HG03520 (cell line): ENCODE data around the gene NOXA1.

ENCODE experiments used
- ATAC-seq: cut with Tn5 transposase; IDR thresholded peaks from one replicate; pipeline ENCODE4 v1.9.1; 2021; ENCODE audit warnings: mild to moderate bottlenecking, moderate library complexity; ENCODE audit not compliant: unreplicated experiment

NOXA1 gene

DNA sequence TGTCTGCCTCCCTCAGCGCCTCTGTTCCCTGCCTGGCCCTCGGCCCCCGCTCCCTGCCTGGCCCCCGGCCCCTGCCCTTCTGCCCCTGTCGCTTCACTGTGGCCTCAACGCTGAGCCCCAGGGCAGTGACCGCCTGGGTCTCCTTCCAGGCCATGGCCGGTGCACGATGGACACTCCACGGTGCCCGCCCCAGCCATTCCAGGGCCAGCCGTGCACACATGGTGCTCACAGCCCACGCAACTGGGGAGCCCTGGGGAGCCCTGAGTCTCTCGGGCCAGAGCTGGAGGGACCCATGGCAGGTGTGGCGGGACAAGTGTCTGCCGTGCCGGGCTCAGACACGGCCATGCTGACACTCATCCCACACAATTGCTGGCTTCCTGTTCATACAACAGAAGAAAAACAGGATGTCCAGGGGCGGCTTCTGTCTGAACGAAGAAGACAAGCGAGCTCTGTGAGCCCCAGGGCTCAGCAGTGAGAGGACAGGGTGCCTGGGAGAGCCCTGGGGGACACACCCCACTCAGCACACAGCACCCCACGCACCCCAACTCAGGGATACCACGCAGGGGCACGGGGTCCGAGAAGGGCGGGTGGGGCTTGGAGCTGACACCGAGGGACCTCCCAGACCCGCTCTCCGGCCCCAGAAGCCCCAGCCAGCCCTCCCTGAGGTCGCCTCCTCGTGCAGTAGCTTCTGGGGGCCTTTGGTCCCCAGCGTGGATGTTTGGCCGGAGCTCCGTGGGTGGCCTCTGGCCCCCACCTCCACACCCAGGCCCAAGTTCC lies 35.9 kb upstream of the NOXA1 start:
- no peak for ATAC-seq

DNA sequence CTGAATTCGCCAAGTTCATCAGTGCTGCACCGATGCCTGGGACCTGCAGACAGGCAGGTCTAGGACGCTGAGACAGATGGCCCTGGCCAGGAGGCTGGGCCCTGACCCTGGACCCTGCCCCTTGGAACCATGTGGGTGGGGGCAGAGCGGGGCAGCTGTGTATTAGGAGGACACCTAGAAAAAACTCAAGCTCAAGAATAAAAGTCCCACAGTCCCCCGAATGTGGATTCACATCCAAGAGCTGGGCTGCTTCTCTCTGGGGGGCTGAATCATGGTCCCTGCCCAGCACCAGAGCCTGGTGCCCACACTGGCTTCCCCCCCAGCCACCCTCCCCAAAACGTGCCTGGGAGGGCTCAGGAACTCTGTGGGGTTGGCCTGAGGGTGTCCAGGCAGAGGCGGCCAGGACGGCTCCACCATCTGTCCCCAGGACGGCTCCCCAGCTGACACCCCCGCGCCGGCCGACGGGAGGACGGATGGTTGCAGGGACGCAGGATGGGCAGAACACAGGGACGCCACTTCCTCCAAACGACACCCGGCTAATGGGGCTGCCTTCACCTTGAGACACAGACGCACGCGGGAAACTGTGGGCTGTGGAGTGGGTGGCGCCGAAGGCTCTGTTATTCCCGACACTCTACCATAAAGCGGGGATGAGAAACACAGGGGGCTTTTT lies 35.2 kb upstream of the NOXA1 start:
- ATAC-seq, result no peak

DNA sequence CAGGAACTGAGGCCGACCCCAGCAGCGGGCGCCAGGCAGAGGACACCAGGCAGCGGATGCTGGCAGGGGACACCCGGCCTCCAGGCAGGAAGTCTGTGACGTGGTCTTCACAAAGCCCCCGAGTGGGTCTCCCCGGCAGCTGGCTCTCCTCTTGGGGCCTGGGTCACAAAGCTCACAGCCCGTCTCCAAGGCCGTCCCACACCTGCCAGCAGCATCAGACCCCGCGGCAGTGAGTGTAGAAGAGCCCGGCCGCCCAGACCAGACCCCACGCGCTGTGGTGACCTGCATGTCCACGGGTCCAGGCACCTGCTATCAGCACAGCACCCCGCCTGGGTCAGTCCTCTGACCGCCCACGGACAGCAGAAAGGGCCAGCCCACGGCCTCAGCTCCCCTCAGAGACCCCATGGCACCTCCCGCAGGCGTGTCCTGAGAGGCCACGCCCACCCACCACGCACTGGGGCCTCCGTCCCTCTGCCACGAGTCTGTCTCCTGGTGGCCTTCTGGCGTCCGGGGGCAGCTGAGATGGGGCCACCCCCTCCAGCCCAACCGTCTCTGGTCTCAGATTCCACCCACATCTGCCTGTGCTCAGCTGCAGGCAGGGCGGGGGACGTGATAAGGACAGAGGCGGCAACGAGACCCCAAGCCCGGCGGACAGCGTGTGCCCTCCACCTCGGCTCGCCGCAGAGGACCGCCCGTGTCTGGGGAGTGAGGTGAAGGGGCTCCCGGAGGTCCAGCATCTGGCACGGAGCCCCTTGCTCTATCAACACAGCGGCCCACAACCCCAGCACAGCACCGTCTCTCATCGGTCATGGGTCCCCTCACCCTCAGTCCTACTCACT lies 34.4 kb upstream of the NOXA1 start:
- ATAC-seq, result no peak

DNA sequence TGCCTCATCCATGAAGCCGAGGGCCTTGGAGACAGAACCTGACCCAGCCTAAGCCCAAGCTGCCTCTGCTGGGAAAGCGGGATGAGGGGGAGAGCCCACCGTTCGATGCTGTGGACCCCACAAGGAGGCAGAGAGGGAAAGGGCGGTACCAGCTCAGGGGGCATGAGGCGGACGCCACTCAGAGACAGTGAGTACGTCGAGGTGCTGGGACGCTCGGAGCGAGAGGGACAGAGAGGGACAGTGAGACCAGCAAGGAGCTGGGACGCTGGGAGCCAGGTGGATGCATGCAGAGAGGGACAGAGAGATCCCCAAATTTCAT lies 33.8 kb upstream of the NOXA1 start:
- no peak for ATAC-seq

DNA sequence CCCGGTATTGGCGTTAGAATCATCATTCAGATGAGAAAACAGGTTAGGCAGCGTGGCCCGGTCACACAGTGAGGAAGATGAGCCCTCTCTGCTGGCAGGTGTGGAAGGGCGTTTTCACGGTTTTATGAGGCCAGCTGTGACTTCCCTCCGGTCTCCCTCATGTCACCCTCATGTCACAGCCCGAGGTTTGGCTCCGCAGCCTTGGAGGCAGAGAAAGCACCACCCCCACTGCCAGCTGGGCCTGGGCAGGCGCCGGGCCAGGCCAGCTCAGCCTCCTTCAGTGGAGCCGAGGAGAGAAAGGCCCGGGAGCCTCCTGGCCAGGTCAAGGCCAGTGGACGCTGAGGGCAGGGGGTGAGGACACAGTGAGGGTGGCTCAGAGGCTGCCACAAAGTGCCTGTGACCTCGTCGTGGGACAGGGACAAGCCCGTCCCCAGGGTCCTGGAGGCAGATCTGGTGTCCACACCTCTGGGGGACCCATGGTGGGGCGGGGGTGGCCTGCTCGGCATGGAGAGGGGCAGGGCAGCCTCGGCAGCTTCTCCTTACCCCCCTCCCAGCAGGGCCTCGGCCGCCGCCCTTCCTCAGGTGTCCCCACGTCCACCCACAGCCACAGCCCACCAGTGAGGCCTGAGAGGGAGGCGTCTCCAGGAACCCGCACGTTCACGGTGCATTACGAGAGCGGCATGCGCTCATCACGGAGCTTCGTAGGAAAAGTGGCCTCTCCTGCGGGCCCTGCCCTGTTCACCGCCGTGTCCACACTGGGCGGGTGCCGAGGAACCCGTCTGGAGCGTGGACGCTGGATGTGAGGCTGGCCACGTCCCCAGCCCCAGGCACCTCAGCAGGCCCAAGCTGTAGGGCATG lies 32.4 kb upstream of the NOXA1 start:
- no peak for ATAC-seq

DNA sequence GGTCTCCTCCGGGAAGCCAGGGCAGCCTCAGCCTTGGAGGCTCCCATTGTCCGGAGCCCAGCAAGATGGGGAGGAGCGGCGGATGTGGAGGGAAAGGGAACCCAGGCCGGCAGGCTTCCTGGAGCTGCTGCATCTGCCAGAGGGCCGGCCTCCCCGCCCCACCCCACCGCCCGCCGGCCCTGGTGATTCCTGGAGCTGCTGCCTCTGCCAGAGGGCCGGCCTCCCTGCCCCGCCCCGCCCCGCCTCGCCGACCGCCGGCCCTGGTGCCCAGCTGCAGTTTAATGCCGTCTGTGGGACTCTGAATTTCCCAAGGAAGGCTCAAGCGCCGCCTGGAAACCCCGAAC lies 31.8 kb upstream of the NOXA1 start:
- ATAC-seq, result no peak

DNA sequence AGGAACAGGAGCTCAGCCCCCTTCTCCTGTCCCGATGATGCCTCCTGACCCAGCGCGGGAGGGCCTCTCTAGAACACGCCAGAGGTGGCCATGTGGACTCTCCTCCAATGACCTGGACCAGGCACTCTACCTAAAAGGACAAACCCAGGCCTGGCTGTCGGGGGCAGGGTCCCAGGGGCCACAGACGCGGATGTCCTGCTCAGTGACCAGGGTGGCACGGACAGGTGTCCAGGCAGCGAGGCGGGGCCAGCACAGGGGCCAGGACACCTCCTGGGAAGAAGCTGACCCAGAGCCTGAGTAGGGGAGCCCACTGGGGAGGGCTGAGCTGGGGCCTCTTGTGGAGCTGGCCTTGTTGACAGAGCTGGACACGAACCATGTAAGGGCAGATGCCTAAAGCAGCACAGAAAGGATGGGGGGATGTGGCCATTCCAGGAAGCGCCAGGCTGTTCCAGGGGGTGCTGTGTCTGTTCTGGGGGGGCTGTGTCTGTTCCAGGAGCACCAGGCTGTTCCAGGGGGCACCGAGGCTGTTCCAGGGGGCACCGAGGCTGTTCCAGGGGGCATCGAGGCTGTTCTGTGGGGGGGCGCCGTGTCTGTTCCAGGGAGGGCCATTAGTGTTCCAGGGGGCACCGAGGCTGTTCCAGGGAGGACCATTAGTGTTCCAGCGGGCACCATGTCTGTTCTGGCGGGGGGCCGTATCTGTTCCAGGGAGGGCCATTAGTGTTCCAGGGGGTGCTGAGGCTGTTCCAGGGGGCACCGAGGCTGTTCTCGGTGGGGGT lies 30.8 kb upstream of the NOXA1 start:
- no peak for ATAC-seq

DNA sequence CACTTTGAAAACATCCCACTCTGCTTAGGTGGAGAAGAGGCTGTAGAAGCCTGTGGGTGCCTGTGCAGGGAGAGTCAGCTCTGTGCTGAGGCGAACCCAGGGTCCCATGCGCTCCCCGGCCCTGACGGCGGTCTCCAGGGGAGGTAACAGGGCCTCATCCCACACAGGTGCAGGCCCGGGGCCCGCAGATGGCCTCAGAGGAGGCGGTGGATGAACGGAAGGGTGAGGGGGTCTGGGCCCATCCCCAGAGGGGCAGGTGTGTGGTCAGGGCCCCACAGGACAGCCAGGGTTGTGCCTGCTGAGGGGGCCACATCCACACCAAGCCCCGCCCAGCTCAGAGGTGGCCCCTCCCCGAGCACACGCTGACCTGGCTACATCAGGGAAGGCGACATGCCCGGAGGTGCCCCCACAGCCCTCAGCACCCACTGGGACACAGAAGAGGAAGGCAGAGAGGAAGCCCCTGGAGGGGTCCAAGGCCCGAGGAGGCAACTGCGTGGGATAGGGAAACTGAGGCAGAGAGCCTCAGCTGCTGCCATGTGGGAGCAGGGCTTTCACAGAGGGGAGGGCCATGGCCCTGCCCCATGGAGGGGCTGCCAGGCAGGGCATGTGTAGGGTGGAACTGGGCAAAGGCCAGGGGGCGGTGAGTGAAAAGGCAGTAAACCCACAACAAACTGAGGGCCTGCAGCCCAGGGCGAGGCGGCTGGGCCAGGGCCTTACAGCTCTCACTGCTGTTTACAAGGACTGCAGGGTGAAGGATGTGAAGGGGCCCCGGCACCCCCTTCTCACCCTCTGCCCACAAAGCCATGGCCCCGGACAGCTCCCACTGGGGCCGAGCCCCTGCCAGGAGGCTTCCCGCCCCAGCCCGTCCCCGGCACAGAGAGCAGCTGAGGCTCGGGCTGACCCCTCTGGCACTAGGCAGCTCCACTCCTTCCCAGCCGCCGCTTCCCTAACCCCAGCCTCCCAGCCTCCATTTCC lies 29.7 kb upstream of the NOXA1 start:
- ATAC-seq, result no peak

DNA sequence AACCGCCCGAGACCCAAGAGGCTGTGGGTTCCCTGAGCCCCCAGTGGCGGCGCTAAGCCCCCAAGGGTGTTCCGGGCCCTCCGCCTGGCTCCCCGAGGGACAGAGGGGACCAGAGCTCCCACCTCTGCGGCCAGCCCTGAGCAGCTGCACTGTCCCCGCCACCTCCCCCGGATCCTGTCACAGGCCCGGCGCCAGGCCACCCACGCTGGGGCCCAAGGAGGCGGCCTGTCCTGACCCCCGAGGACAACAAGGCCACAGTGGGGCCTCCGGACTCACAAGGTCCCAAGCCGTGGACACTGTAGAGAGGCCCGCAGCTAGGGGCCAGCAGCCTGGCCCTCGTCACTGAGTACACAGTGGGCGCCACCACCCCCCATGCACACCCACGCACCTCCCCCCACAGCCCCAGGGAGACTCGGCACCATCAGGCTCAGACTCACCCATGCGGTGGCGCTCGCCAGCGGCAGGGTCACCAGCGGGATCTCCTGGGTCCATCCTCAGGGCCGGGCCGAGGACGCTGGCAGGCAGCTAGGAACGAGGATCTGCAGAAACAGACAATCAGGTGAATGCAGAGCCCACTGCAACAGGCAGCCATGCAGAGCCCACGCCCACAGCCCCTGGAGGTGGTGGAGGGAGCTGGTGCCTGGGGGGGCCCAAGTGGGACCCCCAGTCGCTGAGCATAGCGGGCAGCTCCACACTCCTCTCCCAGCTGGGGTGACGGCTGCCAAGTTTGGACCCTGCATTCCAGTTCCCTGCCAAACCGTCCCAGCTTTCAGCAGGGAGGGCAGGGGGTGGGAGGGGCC lies 28.1 kb upstream of the NOXA1 start:
- ATAC-seq, result no peak

DNA sequence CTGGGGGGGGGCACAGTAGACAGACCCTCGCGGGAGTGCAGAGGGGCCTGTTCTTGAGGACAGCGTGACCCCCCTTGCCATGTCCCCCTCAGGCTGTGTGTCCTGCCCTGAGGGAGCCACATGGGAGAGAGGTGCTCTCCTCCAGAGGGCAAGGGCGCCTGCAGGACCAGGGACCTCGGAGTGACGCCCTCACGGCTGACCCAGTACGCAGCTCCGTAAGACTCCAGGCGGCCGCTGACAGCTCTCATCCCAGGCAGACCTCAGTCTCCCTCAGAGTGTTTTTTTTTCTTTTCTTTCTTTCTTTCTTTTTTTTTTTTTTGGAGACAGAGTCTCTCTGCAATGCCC lies 27.6 kb upstream of the NOXA1 start:
- ATAC-seq, result no peak

DNA sequence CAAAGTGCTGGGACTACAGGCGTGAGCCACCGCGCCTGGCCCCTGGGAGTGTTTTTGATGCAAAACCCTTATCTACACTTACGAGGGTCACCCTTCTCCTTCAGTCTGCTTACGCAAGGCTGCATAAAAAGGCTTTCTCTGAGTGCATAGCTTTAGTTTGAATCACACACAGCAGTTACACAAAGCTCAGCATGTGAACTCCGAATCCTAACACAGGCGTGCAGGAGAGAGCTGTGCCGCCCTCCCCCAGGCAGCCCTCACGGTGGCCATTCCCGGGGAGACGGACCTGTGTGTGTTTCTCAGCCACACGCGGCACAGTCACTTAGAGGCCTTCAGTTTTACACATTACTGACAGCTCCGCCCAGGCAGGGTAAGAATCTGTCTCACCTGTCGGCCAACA lies 27.0 kb upstream of the NOXA1 start:
- ATAC-seq, result no peak

DNA sequence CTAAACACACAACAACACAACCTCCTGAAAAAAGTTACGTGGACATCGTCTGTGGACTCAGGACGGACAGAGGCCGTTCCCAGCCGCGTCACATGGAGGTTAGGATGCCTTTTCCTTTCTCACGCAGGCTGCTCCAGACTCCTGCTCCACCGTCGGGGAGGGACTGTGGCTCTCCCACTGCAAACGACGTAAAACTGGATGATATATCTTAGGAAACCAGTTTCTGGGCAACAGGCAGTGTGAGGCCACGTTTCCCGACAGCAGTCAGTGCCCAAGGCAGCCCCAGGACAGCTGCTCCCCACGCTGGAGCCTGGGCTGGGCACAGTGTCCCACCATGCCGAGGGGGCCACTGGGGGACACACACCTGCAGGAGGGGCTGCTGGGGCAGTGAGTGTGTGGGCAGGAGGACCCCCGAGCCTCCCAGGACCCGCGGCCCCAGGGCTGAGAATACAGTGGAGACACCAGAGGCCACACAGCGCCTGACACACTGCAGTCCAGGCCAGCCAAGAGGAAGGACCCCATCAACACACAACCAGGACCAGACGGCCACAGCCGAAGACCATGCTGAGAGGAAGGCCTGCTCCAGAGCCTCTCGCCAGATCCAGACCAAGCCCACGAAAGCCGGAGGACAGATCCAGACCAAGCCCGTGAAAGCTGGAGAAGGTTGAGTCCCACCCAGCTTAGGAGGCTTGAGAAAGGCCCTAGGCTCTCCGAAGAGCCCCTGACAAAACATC lies 26.4 kb upstream of the NOXA1 start:
- no peak for ATAC-seq

DNA sequence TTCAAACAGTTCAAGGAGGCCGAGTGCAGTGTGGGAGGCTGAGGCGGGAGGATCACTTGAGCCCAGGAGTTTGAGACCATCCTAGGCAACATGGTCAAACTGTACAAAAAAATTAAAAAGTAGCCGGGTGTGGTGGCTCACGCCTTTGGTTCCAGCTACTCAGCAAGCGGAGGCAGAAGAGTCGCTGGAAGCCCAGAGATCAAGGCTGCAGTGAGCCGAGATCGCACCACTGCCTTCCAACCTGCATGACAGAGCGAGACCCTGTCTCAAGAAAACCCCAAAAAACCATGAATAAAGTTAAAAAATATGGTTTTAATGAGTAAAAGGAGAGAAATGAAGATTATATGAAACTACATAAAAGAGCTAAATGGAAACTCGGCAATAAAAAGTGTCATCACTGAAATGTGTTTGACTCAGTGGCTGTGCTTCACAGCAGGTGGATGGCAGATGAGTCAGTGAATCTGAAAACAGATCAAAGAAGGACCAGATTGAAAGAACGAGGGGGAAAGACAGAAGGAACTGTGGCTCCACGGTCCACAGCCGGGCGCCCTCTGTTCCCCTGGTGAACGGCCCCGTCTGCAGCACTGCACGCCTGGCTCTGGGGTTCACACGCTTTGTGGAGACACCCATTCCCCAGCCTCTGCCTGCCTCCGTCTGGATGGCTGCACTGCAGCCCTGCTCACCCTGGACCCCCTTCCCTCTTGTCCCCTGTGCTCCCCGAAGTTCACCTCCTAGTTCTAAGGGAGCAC lies 25.3 kb upstream of the NOXA1 start:
- no peak for ATAC-seq

DNA sequence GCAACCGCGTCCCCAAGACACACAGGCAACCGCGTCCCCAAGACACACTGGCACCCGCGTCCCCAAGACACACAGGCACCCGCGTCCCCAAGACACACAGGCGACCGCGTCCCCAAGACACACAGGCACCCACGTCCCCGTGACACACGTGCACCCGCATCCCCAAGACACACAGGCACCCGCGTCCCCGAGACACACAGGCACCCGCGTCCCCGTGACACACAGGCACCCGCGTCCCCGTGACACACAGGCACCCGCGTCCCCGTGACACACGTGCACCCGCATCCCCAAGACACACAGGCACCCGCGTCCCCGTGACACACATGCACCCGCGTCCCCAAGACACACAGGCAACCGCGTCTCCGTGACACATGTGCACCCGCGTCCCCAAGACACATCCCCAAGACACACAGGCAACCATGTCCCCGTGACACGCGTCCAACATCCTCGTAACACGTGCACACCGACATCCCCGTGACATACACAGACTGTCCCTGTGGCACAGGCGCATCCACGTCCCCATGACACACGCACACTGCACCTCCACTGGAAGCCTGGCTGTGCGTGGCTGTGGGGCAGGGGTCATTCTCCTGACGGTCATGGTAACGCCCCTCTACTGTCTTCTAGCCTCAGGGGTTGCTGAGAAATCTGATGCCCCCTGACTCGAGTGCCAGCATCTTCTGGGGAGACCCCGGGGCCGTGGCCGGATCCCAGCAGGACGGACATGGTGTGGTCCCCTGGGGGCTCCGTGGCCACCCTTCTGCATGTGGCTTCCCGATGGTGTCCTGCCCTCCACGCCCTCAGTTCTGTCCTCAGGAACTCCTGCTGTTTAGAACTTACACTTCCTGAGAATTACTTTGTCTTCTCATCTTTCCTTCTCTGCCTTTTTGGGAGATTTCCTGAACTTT lies 24.4 kb upstream of the NOXA1 start:
- no peak for ATAC-seq

DNA sequence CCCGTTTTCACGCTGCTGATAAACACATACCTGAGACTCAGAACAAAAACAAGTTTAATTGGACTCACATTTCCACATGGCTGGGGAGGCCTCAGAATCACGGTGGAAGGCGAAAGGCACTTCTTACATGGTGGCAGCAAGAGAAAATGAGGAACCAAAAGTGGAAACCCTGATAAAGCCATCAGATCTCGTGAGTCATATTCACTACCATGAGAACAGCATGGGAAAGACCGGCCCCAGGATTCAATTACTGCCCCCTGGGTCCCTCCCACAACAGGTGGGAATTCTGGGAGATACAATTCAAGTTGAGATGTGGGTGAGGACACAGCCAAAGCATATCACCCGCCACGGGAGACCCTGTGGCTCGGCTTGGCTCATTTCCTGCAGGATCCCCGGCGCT lies 20.4 kb upstream of the NOXA1 start:
- ATAC-seq, result no peak

DNA sequence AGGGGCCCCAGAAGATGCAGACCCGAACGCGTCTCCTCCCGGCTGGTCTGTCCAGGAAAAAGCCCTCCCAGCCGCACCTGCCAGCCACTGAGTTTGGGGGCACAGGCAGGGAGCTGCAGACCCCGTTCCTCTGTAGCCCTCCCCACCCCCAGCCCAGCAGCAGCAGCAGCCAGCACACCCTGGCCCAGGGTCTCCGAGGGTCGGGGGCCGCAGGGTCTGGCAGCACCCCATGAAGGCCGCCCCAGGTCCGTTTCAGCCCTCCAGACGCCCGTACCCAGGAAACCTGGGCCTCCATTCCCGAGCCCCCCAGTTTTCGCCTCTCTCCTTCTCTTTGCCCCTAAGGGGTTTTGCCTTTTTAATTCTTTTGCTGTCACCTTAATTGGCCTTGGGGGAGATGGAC lies 19.9 kb upstream of the NOXA1 start:
- ATAC-seq, result no peak
